SK-N-SH (cell line): ENCODE results near the gene CBX6. TPM values are rescaled to one million over a fixed set of nuclear protein-coding genes. Genes with fewer than 3 reads are reported as not detected.

Experiments
- CTCF ChIA-PET: fragments of 300-600, 350-600 bp; formaldehyde crosslinking; extraction: SDS; loops from one replicate; lab custom pipeline; 2021; lab: Yijun Ruan, JAX
- POLR2A ChIA-PET: fragments of 350-600 bp; sonication (Branson Sonifier 250); formaldehyde crosslinking; extraction: SDS; loops from one replicate; lab custom pipeline; 2020; ENCODE audit warnings: antibody characterized with exemption, inconsistent platforms; lab: Yijun Ruan, JAX
- DNase-seq: peaks from one replicate; pipeline ENCODE4 v3.0.0; 2012
- H2AFZ ChIP-seq: fragments of 200-600 bp; sonication (generic); 2 replicates; pipeline ENCODE4 v1.8.1; 2016; ENCODE audit warnings: antibody characterized with exemption, mild to moderate bottlenecking, low read depth
- H3F3A ChIP-seq: fragments of 200-600 bp; sonication (generic); replicated peaks from 2 replicates; pipeline ENCODE3; 2016; ENCODE audit warnings: antibody characterized with exemption, mild to moderate bottlenecking; ENCODE audit not compliant: insufficient read depth
- H3K27ac ChIP-seq, 2 experiments: fragments of 200-500 bp in 1 of 2; fragments of 200-600 bp in 1 of 2; sonication (Bioruptor generic) in 1 of 2; sonication (generic), shearing (Covaris generic) in 1 of 2; 2 replicates each; pipeline versions ENCODE4 v1.5.1 to v1.6.1; 2014 to 2016; ENCODE audit warnings: low read depth in 2 of 2, inconsistent platforms in 1 of 2, low read length in 1 of 2, mild to moderate bottlenecking in 1 of 2, mixed read lengths in 1 of 2
- H3K27me3 ChIP-seq: fragments of 200-600 bp; sonication (generic), shearing (Covaris generic); 2 replicates; pipeline ENCODE4 v1.6.1; 2016; ENCODE audit warnings: mixed run types; ENCODE audit not compliant: insufficient read depth
- H3K36me3 ChIP-seq, 2 experiments: fragments of 200-500 bp in 1 of 2; fragments of 200-600 bp in 1 of 2; sonication (Bioruptor generic) in 1 of 2; sonication (generic) in 1 of 2; replicated peaks in 1 of 2; 2 replicates each; pipeline versions ENCODE3 to v1.5.1; 2014 to 2016; ENCODE audit warnings: low read length in 1 of 2, mild to moderate bottlenecking in 1 of 2; ENCODE audit not compliant: insufficient read depth in 2 of 2, control insufficient read depth in 1 of 2
- H3K4me1 ChIP-seq, 2 experiments: fragments of 200-500 bp in 1 of 2; fragments of 200-600 bp in 1 of 2; sonication (Bioruptor generic) in 1 of 2; sonication (generic), shearing (Covaris generic) in 1 of 2; 2 replicates each; pipeline versions ENCODE4 v1.5.1 to v1.6.1; 2014 to 2016; ENCODE audit warnings: low read depth in 1 of 2, low read length in 1 of 2, mixed run types in 1 of 2; ENCODE audit not compliant: insufficient read depth in 2 of 2, control insufficient read depth in 1 of 2
- H3K4me2 ChIP-seq: fragments of 200-600 bp; sonication (generic), shearing (Covaris generic); 2 replicates; pipeline ENCODE4 v1.6.1; 2017; ENCODE audit warnings: mixed run types
- H3K4me3 ChIP-seq, 2 experiments: fragments of 200-500 bp in 1 of 2; fragments of 200-600 bp in 1 of 2; sonication (Bioruptor generic) in 1 of 2; sonication (generic), shearing (Covaris generic) in 1 of 2; 2 replicates each; pipeline versions ENCODE4 v1.5.1 to v1.8.1; 2014 to 2016; ENCODE audit warnings: low read depth in 2 of 2, inconsistent platforms in 1 of 2, low read length in 1 of 2, mild to moderate bottlenecking in 1 of 2, mixed read lengths in 1 of 2, moderate library complexity in 1 of 2
- H3K79me2 ChIP-seq: fragments of 200-600 bp; sonication (generic); 2 replicates; pipeline ENCODE4 v1.8.1; 2017; ENCODE audit warnings: mild to moderate bottlenecking; ENCODE audit not compliant: insufficient read depth
- H3K9ac ChIP-seq: fragments of 200-600 bp; sonication (generic); 2 replicates; pipeline ENCODE4 v1.6.1; 2017; ENCODE audit warnings: mixed run types
- H3K9me2 ChIP-seq: fragments of 200-600 bp; sonication (generic); 2 replicates; pipeline ENCODE4 v1.6.1; 2017; ENCODE audit warnings: mixed run types
- H3K9me3 ChIP-seq: fragments of 200-600 bp; sonication (generic); 2 replicates; pipeline ENCODE4 v1.6.1; 2017; ENCODE audit warnings: mixed run types, mild to moderate bottlenecking, moderate library complexity
- H4K20me1 ChIP-seq: fragments of 200-600 bp; sonication (generic); 2 replicates; pipeline ENCODE4 v1.6.1; 2017; ENCODE audit warnings: mild to moderate bottlenecking, mixed run types; ENCODE audit not compliant: insufficient read depth
- CHD2 ChIP-seq: fragments of 150-350 bp; IDR thresholded peaks from 2 replicates; pipeline ENCODE4 v1.6.1; 2018; ENCODE audit warnings: low read length; ENCODE audit not compliant: partially characterized antibody
- CTCF ChIP-seq: fragments of 200-600 bp; sonication (generic); IDR thresholded peaks from 2 replicates; pipeline ENCODE4 v1.6.1; 2017; ENCODE audit warnings: antibody characterized with exemption, mild to moderate bottlenecking, moderate library complexity
- ELF1 ChIP-seq: IDR thresholded peaks from 2 replicates; pipeline ENCODE4 v1.4.0; 2012
- EP300 ChIP-seq, 2 experiments: IDR thresholded peaks; 2 replicates each; pipeline versions ENCODE4 v1.4.0 to v1.6.1; 2012; ENCODE audit warnings: borderline replicate concordance in 1 of 2, low read depth in 1 of 2, low read length in 1 of 2
- FOSL2 ChIP-seq: IDR thresholded peaks from 2 replicates; pipeline ENCODE4 v1.4.0; 2012; ENCODE audit warnings: low read depth, mild to moderate bottlenecking, moderate library complexity, borderline replicate concordance
- FOXJ3 ChIP-seq: sonication (generic); formaldehyde crosslinking; IDR thresholded peaks from 2 replicates; pipeline ENCODE4 v1.5.1; 2020; ENCODE audit warnings: mild to moderate bottlenecking, missing genetic modification reagents
- GATA2 ChIP-seq: sonication (generic); formaldehyde crosslinking; IDR thresholded peaks from 2 replicates; pipeline ENCODE4 v1.5.0; 2020; ENCODE audit warnings: mild to moderate bottlenecking, missing genetic modification reagents
- MEF2A ChIP-seq: IDR thresholded peaks from 2 replicates; pipeline ENCODE4 v1.4.0; 2012; ENCODE audit warnings: low read depth, borderline replicate concordance
- NFIC ChIP-seq: IDR thresholded peaks from 2 replicates; pipeline ENCODE4 v1.4.0; 2012; ENCODE audit warnings: borderline replicate concordance
- RAD21 ChIP-seq: IDR thresholded peaks from 2 replicates; pipeline ENCODE4 v1.6.1; 2012; ENCODE audit warnings: mild to moderate bottlenecking, low read length
- RCOR1 ChIP-seq: fragments of 150-350 bp; IDR thresholded peaks from 2 replicates; pipeline ENCODE4 v1.6.1; 2017; ENCODE audit warnings: antibody characterized with exemption, low read length
- RXRA ChIP-seq: IDR thresholded peaks from 2 replicates; pipeline ENCODE4 v1.4.0; 2012; ENCODE audit warnings: low read depth, mild to moderate bottlenecking, borderline replicate concordance
- SIN3A ChIP-seq: IDR thresholded peaks from 2 replicates; pipeline ENCODE4 v1.6.1; 2012; ENCODE audit warnings: low read depth, mild to moderate bottlenecking, low read length, moderate library complexity, borderline replicate concordance
- SMC3 ChIP-seq: IDR thresholded peaks from 2 replicates; pipeline ENCODE4 v1.6.1; 2012; ENCODE audit warnings: low read depth, low read length, improper control_type of control experiment
- YY1 ChIP-seq: IDR thresholded peaks from 2 replicates; pipeline ENCODE4 v1.4.0; 2012; ENCODE audit warnings: low read depth, mild to moderate bottlenecking
- ZBTB33 ChIP-seq: IDR thresholded peaks from 2 replicates; pipeline ENCODE4 v1.4.0; 2012; ENCODE audit warnings: low read depth, borderline replicate concordance
- WGBS: methylation state at CpG from one replicate; pipeline ENCODE4 v1.1.6; 2017; ENCODE audit warnings: low lambda C conversion rate; 5-methylcytosine and 5-hydroxymethylcytosine counted together
- polyA plus RNA-seq, 3 experiments: library from polyadenylated mRNA; depleted of rRNA; stranded (reverse); fragments of >200 nt; gene quantifications; 2 replicates each; pipeline ENCODE4 v1.2.3, GENCODE V29; 2012

CBX6 gene
- polyA plus RNA-seq, 1 of the 3 experiments (the other 2 are of a cell fraction) = 5.4 TPM

- Histone ChIP-seq H2AFZ (no peak overlapping the region), H3K4me3 (no peak overlapping the region), H3K9me2 (no peaks in the 10 kb centered on the region), H3K4me2 (no peak overlapping the region), H4K20me1 (no peaks in the 10 kb centered on the region), H3F3A (no peaks in the 10 kb centered on the region), H3K9ac (no peak overlapping the region), H3K27ac (no peak overlapping the region), H3K9me3 (no peaks in the 10 kb centered on the region)
- POLR2A ChIA-PET = interaction anchor here (0.6 kb wide), 1 partner anchor 55 kb away, joined by 3 read pairs; no protein-coding TSS in a partner anchor
- no peak for DNase-seq
- WGBS = 40% methylated on average over 4 of the region's 5 CpGs
- TF ChIP-seq CHD2 (no peak), EP300 (IDR thresholded peaks at IDR 0.05; ENCODE audit: borderline replicate concordance in 1 of 2, low read depth in 1 of 2, low read length in 1 of 2) (no peak), RCOR1 (no peak), RAD21 (no peak), FOXJ3 (no peak), GATA2 (CRISPR knock-in tag) (no peak), FOSL2 (no peak), ELF1 (no peak), ZBTB33 (no peak), RXRA (no peak), SIN3A (no peak), CTCF (no peak), MEF2A (no peak), NFIC (no peak), YY1 (no peak), SMC3 (no peak)
- TF ChIP-seq, all 33 proteins: peak for 0
- Histone ChIP-seq H3K79me2 (no peaks in the 10 kb centered on the region), H3K4me1 (peaks cover 0 to 4% of the 10 kb centered on the region in 2 experiments; a peak in 1 of 4 replicates), H3K36me3 (no peaks in the 10 kb centered on the region), H3K27me3 (no peaks in the 10 kb centered on the region)
- CTCF ChIA-PET = interaction anchor here (1.1 to 2.8 kb wide), 2 partner anchors 9 to 45 kb away, joined by 3 to 17 read pairs; no protein-coding TSS in a partner anchor
Observed at GRCh38 chr22:38879108-38879729, 7.2 kb upstream of the CBX6 start.
